HCT116 (cell line): ENCODE measurements around the gene LIN7A.

Experiments used
- EZH2 ChIP-seq: fragments of 200-600 bp; sonication (generic); IDR thresholded peaks from 2 replicates; pipeline ENCODE4 v1.6.1; 2017; ENCODE audit warnings: antibody characterized with exemption, mixed run types
- EZH2phosphoT487 ChIP-seq: fragments of 200-600 bp; IDR thresholded peaks from 2 replicates; pipeline ENCODE4 v1.6.1; 2018; ENCODE audit warnings: antibody characterized with exemption, borderline replicate concordance
- POLR2A ChIP-seq: IDR thresholded peaks from 2 replicates; pipeline ENCODE4 v1.7.0; 2011; ENCODE audit warnings: borderline replicate concordance; ENCODE audit not compliant: insufficient read depth, insufficient read length; ENCODE audit errors: extremely low read depth
- RAD21 ChIP-seq: IDR thresholded peaks from 2 replicates; pipeline ENCODE4 v1.6.1; 2012; ENCODE audit warnings: low read depth, mild to moderate bottlenecking
- SRF ChIP-seq: IDR thresholded peaks from 2 replicates; pipeline ENCODE4 v1.6.1; 2012; ENCODE audit warnings: low read depth
- ZFX ChIP-seq: fragments of 450-650 bp; IDR thresholded peaks from 2 replicates; pipeline ENCODE4 v1.6.1; 2017
- TF ChIP-seq, protein P1 (sequence below): IDR thresholded peaks from 2 replicates; pipeline ENCODE4 v1.6.1; 2012; ENCODE audit warnings: low read depth
- TF ChIP-seq, protein P2 (sequence below), 3 experiments: fragments of 200-600 bp in 1 of 3; sonication (generic) in 1 of 3; IDR thresholded peaks in 2 of 3; conservative IDR thresholded peaks in 1 of 3; 2 replicates each; pipeline ENCODE4 v1.5.1; 2012 to 2017; ENCODE audit warnings: low read depth in 2 of 3, low read length in 2 of 3, antibody characterized with exemption in 1 of 3, borderline replicate concordance in 1 of 3, control low read depth in 1 of 3, mild to moderate bottlenecking in 1 of 3, mixed read lengths in 1 of 3, mixed run types in 1 of 3, moderate library complexity in 1 of 3; ENCODE audit not compliant: insufficient read depth in 1 of 3
- TF ChIP-seq, protein P3 (sequence below): IDR thresholded peaks from 2 replicates; pipeline ENCODE4 v1.6.1; 2012

DNA sequence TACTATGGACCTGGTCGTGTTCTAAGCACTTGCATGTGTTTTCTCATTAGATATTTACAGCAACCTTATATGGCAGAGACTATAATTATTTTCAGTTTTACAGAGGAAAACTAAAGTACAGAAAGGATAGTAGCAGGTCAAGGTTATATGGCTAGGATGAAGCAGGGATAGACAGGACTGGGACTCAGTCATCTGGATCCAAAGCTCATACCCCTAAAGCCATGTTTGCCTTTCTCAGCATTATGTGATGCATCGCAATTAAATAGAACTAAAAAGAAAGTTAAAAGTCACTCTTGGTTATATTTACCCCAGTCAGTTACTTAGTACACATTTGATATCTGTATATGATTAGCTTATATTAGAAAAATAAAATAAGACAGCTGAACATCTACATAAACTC lies 13.3 kb downstream of the LIN7A start:
- TF ChIP-seq, protein P1, sequence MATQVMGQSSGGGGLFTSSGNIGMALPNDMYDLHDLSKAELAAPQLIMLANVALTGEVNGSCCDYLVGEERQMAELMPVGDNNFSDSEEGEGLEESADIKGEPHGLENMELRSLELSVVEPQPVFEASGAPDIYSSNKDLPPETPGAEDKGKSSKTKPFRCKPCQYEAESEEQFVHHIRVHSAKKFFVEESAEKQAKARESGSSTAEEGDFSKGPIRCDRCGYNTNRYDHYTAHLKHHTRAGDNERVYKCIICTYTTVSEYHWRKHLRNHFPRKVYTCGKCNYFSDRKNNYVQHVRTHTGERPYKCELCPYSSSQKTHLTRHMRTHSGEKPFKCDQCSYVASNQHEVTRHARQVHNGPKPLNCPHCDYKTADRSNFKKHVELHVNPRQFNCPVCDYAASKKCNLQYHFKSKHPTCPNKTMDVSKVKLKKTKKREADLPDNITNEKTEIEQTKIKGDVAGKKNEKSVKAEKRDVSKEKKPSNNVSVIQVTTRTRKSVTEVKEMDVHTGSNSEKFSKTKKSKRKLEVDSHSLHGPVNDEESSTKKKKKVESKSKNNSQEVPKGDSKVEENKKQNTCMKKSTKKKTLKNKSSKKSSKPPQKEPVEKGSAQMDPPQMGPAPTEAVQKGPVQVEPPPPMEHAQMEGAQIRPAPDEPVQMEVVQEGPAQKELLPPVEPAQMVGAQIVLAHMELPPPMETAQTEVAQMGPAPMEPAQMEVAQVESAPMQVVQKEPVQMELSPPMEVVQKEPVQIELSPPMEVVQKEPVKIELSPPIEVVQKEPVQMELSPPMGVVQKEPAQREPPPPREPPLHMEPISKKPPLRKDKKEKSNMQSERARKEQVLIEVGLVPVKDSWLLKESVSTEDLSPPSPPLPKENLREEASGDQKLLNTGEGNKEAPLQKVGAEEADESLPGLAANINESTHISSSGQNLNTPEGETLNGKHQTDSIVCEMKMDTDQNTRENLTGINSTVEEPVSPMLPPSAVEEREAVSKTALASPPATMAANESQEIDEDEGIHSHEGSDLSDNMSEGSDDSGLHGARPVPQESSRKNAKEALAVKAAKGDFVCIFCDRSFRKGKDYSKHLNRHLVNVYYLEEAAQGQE = no peak
- TF ChIP-seq EZH2phosphoT487 = no peak
- TF ChIP-seq, protein P2, sequence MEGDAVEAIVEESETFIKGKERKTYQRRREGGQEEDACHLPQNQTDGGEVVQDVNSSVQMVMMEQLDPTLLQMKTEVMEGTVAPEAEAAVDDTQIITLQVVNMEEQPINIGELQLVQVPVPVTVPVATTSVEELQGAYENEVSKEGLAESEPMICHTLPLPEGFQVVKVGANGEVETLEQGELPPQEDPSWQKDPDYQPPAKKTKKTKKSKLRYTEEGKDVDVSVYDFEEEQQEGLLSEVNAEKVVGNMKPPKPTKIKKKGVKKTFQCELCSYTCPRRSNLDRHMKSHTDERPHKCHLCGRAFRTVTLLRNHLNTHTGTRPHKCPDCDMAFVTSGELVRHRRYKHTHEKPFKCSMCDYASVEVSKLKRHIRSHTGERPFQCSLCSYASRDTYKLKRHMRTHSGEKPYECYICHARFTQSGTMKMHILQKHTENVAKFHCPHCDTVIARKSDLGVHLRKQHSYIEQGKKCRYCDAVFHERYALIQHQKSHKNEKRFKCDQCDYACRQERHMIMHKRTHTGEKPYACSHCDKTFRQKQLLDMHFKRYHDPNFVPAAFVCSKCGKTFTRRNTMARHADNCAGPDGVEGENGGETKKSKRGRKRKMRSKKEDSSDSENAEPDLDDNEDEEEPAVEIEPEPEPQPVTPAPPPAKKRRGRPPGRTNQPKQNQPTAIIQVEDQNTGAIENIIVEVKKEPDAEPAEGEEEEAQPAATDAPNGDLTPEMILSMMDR (IDR thresholded peaks at IDR 0.05 in 2 of 3, conservative IDR thresholded peaks at IDR 0.05 in 1 of 3; ENCODE audit: borderline replicate concordance in 1 of 3, insufficient read depth in 1 of 3, low read depth in 2 of 3, low read length in 2 of 3) = no peak
- TF ChIP-seq, protein P3, sequence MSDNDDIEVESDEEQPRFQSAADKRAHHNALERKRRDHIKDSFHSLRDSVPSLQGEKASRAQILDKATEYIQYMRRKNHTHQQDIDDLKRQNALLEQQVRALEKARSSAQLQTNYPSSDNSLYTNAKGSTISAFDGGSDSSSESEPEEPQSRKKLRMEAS = no peak
- TF ChIP-seq POLR2A = no peak
- no peak for TF ChIP-seq RAD21
- no peak for TF ChIP-seq SRF
- no peak for TF ChIP-seq EZH2
- TF ChIP-seq ZFX = no peak
